CD4-positive, alpha-beta T cell treated with Interleukin-15 for 4 hours (primary cell): ENCODE data around the gene EXO5.
A peak's percentile ranks its signal among the peaks of the same experiment; 100 is the strongest.
"Not testable (repeated sequence)": the region's sequence is repeated elsewhere in the genome, so short reads cannot be mapped to it uniquely, and the experiment has no call there.

ENCODE experiments used
- DNase-seq: peaks from one replicate; pipeline ENCODE4 v3.0.0-alpha.2; 2020; ENCODE audit warnings: low spot score

EXO5 gene, protein sequence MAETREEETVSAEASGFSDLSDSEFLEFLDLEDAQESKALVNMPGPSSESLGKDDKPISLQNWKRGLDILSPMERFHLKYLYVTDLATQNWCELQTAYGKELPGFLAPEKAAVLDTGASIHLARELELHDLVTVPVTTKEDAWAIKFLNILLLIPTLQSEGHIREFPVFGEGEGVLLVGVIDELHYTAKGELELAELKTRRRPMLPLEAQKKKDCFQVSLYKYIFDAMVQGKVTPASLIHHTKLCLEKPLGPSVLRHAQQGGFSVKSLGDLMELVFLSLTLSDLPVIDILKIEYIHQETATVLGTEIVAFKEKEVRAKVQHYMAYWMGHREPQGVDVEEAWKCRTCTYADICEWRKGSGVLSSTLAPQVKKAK

DNA sequence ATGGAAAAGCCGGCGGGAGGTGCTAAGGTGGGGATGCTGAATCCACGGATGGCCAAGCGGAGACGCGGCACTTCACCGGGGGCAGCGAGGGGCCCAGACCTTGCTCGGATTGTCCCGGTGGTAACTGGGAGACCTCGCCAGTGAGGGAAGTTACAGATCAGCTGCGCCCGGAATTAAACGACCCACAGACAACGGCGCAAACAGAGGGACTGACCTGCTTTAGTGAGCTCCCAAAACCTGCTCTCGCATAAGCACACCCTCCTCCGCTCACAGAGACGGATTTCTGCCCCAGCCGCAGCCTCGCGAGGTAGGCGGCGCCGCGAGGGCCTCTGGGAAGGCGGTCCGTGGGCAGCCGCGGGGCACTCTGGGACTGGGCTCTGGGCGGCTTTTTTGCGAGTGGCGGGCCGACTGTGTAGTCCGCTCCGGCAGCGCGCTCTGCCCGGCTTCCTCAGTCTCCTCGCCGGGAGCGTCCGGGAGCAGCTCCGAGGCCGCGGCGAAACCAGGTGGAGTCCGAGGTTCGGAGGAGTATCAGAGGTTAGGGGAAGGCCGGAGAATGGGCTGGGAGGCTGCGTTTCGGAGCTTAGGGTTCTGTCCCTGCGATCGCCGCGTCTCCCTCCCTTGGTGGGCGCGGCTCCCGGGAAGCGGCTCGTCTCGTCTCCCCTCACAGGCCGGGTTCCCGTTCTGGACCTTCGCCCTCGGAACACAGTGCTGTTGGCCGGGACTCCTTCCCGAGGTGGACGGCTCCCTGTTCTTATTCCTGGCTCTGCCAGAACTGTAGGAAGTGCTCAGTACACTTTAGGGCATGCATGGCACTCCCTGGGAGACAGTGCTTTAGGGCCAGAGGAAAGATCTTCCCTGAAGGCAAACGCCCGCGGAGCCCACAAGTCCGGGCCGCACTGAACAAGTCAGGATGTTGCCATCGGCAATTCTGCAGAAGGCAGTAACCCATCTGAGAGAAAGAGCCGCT is at the start of gene EXO5:
TSS of gene EXO5 (plus strand) at position 393 of the 967 bp plus-strand sequence. CDS start 5,778 bp downstream, outside the sequence.
- peak; percentile 80 for DNase-seq

DNA sequence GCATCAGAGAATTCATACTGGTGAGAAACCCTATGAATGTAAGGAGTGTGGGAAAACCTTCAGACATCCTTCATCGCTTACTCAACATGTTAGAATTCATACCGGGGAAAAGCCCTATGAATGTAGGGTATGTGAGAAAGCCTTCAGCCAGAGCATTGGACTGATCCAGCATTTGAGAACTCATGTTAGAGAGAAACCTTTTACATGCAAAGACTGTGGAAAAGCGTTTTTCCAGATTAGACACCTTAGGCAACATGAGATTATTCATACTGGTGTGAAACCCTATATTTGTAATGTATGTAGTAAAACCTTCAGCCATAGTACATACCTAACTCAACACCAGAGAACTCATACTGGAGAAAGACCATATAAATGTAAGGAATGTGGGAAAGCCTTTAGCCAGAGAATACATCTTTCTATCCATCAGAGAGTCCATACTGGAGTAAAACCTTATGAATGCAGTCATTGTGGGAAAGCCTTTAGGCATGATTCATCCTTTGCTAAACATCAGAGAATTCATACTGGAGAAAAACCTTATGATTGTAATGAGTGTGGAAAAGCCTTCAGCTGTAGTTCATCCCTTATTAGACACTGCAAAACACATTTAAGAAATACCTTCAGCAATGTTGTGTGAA is 45.5 kb upstream of the EXO5 start:
- DNase-seq, result no peak

DNA sequence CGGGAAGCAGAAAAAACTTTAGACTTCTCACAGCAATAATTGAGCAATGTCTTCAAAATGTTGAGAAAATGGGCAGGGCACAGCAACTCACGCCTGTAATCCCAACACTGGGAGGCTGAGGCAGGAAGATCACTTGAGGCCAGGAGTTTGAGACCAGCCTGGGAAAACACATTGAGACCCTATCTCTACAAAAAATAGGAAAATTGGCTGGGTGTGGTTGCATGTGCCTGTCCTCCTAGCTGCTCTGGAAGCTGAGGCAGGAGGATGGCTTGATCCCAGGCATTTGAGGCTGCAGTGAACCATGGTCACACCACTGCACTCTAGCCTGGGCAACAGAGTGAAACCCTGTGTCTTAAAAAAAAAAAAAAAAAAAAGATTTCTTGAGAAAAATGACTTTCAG is 39.2 kb upstream of the EXO5 start:
- no peak for DNase-seq

DNA sequence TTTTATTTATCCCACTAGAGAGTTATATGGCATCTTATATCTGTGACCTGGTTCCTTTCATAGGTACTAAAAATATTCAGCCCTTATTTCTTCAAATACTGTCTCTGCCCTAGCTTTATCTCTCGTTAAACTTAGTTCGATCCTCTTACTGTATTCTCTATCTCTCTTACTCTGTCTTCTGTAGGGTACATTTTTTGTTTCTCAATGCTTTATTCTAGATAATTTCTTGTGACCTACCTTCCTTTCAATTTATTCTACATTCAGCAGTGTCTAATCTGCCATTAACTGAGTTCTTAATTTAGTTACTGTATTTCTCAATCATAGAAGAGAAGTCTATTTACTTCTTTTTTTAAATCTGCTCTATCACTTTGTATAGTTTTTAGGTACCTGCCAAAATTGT is 33.3 kb upstream of the EXO5 start:
- no peak for DNase-seq

DNA sequence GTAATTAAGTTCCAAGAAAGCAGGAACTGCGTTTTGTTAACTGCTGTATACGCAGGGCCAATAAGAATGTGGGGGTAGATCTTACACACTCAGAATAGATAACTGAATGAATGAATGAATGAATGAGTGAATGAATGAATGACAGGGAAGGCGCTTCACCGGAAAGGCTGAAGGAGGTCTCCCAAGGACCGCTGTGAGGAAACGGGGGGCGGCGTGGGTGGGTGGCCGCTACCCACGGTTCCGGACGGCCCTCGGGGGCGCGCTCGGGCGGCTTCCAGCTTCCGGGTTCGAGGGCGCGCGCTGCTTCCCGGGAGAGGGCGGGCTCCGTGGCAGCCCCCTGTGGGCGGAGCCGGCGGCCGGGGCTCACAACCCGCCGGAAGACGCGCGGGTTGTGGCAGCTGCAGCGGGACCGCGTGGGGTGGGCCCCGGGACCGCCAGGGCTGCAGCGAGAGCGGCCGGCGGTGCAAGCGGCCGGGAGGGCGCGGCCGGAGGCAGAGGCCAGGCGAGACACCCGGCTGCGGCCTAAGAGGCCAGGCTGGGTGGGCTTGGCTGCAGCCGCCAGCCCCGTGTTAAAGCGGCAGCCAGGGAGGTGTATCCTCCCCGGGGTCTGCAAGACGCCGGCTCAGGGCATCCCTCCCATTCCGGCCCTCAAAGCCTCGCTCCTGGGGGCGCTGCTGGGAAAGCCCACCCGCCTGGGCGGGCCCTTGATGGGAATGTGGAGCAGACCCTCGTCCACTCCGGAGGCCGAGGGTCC is 31.5 kb upstream of the EXO5 start, which contains the start of gene ZFP69:
TSS of gene ZFP69 (plus strand) at position 367 of the 754 bp plus-strand sequence. CDS start 2,072 bp downstream, outside the sequence.
- DNase-seq, result peak; percentile 62

DNA sequence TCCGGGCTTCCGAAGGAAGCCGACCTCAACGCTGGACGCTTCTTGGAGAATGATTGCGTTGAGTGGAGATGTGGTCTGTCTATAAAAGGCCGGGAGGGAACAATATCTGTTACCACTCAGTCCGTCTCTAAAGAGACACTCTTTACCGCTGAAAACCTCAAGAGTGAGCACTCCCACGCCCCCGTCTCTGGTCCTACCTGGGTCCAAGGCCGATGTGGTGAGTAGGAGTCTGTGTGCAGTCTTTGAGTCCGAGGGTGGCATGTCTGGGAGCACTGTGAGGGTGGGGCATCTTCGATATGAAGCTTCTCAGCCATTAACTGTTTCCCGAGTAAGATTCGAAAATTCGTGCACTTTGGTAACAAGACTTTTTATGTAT is 30.9 kb upstream of the EXO5 start:
- no peak for DNase-seq

DNA sequence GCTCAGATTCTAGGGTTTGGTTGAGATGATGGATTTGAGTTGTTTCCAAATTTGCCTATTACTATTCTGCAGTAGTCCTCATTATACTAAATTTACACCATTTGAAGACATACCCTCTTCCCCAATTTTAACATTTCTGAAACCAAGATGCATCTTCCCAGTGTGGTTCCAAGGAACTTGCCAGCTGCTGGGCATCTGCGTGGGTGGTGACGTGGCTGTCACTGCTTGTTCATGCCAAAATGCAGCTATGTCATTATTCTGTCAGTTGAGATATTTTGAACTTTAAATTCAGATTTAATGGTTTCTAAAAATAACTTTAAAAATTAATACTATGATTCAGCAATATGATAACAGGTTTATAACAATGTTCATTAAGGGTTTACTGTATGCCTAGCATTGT is 30.3 kb upstream of the EXO5 start:
- no peak for DNase-seq

DNA sequence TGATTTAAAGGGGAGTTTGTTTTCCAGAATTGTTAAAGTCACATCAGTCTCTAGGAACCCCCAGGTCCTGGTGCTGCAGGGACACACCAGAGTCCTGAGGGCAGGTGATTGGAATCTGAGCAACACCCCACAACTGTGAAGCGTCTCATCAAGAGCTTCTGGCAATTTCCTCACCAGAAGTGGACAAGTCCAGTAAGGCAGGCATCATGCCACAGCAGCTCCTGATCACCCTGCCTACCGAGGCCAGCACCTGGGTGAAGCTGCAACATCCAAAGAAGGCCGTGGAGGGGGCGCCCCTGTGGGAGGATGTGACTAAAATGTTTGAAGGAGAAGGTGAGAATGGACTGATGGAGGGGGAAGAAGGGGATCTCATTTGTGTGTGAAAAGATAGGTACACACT is 29.4 kb upstream of the EXO5 start:
- DNase-seq, result no peak

DNA sequence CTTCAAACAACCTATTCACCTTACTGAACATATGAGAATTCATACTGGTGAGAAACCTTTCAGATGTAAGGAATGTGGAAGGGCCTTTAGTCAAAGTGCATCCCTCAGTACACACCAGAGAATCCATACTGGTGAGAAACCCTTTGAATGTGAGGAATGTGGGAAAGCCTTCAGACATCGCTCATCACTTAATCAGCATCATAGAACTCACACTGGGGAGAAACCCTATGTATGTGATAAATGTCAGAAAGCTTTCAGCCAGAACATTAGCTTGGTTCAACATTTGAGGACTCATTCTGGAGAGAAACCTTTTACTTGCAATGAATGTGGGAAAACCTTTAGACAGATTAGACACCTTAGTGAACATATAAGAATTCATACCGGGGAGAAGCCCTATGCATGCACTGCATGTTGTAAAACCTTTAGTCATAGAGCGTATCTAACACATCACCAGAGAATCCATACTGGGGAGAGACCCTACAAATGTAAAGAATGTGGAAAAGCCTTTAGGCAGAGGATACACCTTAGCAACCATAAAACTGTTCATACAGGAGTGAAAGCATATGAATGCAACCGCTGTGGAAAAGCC is 13.2 kb upstream of the EXO5 start:
- DNase-seq, result no peak

DNA sequence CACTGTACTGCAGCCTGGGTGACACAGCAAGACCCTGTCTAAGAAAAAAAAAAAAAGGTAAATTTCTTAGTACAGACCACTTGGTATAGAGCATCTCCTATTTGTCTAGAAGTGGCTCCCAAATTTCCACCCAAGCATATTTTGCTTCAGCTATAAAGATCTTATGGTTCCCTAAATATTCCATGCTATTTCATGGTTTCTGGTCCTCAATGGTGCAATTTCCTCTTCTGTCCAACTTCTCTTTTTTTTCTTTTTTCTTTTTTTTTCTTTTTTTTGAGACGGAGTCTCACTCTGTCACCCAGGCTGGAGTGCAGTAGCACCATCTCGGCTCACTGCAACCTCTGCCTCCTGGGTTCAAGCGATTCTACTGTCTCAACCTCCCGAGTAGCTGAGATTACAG is 5.9 kb upstream of the EXO5 start:
- DNase-seq, result not testable (repeated sequence)

DNA sequence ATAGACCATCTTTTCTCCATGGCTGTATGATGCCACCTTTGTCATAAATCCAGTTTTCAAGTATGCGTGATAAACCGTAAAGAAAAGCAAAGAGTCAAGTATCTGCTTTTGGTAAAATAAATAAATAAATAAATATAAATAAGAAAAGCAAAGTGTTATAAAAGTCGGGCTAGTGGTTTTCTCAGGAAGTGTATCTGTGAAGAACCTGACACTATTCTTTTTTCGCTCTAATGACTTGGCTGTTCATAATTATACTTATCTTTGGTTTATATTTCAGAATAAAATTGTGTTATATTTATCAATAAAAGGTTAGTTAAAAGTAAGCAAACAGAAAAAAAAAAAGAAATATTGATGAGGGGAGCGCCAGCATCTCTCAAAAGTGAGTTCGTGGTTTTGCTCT is 594 bp upstream of the EXO5 start:
- no peak for DNase-seq

DNA sequence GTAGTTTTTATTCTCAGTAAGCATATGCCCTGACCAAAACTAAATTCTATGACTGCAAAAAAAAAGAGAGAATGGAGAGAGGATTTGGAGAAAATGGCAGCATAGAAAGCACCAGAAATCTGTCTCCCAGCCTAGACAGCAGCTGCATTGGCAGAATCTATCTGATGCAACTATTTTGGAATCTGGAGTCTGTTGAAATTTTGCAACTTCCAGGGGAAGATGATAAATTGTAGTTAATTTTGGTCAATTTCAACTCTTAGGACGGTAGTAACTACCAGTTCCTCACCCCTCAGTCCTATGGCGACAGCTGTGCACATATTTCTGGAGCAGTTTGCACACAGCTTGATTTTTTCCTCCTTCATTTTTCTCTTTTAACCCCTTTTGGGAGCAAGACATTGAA is 10.9 kb downstream of the EXO5 start:
- no peak for DNase-seq

DNA sequence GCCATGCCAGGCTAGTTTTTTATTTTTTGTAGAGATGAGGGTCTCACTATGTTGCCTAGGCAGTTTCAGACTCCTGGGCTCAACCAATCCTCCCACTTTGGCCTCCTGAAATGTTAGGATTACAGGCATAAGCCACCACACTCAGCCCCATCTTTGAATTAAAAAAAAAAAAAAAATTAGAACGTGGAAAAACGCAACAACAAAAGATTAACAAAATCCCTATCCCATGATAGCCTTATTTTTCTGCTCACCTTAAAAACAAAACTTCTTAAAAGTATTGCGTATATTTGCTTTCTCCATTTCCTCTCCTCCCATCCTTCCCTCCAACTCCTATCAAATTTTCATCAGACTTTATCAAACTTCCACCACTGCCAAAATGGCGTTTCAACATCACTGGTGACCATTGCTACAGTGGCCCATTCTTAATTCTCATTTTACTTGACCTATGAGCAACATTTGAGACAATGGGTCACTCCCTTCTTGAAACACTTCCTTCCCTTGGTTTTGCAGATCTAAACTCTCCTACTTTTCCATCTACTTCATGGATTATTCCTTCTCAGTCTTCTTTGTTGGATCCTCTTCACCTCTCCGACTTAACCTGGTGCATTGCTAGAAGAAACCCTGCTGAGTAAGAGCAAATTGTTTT is 22.3 kb downstream of the EXO5 start:
- no peak for DNase-seq

DNA sequence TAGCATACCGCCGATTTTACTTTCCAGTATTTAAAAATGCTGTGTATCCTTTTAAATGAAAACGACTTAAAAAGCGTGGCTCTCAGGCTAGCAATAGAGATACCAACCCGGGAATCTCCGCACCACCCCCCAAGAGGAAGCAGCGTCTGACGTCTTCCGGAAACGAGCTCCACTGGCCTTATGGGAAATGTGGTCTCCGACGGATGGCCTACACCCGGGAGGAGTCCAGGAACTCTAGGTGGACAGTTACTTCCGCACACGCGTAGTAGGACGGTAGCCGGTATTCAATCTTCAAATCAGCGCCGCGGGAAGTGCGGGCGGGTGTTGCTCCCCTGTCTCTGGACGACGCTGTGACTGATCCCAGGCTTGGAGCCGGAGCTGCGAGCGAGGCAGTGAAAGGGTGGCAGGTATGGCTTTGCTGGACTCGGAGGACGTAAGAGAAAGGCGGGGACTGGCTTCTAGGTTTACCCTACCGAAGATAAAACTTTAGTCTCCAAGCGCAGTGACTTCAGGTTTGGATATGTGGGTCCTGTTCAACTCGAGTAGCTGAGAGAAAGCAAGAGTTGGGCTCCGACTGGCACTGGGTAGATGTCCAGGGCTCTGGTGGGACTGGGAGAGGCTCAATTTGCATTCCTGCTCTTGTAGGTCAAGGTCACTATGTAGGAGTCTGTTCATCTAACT is 23.0 kb downstream of the EXO5 start, which contains the start of gene ZNF684:
TSS of gene ZNF684 (plus strand) at position 257 of the 681 bp plus-strand sequence. CDS start 1,530 bp downstream, outside the sequence.
- peak; percentile 86 for DNase-seq

DNA sequence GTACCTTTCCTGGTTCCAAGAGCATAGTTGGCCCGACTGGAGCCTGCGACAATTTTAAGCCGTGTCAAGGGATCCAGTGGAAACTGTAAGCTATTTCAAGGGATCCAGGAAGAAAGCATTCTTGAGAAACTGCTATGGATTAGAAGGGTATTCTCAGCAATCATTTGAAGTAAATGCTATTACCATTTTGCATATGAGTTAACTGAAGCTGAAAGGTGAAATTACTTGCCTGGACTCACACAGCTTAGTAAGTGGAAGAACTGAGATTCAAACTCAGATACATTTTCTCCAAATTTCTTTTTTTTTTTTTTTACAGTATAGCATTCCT is 23.5 kb downstream of the EXO5 start:
- DNase-seq, result no peak

DNA sequence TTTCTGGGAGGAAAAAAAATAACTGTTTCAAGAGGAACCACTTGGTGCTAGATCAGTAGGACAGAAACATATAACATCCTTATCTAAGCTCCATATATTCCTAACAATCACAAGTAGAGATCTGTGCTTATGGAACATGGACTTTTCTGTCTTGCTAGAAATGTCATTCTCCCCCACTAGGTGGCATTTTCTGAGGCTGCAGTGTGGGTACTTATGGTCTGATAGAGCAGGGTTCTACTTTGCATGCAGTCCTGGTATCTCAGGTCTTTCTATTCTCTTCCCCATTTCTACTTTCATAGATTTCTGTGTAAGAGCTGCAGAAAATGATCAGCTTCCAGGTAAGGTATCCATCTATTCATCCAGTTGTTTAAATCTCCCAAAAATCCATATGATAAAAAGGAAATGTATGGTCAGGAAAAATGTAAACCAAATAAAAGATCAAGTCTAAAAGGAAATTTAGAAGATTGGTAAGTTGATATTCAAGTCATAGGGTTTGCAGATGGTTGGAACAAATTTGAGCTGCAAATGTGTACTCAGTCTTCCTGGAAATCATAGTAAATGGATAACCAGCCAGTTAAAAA is 24.4 kb downstream of the EXO5 start:
- peak; percentile 44 for DNase-seq

DNA sequence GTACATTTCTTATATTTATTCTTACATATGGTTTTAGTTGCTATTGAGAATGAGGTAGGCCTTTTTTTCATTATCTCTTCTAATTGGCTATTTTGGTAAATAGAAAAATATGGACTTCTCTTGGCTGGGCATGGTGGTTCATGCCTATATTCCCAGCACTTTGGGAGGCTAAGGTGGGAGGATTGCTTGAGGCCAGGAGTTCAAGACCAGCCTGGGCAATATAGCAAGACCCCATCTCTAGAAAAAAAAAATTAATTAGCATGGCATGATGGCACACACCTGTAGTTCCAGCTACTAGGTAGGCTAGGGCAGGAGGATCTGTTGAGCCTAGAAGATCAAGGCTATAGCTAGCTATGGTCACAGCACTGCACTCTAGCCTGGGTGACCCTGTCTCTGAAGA is 26.0 kb downstream of the EXO5 start:
- no peak for DNase-seq

DNA sequence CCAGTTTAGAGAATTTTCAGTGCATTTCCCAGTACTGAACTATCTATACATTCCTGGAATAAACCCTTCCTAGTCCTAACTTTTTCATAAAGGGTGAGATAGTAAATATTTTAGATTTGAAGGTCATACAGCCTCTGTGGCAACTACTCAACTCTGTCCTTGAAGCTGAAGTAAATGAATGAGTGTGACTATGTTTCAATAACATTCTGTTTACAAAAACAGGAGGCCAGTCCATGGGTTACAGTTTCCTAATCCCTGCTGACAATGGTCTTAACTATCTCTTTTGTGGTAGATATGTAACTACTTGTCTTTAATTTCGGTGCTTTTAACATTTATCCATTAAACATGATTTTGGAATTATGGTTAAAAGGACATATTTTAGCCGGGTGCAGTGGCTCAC is 27.2 kb downstream of the EXO5 start:
- no peak for DNase-seq

DNA sequence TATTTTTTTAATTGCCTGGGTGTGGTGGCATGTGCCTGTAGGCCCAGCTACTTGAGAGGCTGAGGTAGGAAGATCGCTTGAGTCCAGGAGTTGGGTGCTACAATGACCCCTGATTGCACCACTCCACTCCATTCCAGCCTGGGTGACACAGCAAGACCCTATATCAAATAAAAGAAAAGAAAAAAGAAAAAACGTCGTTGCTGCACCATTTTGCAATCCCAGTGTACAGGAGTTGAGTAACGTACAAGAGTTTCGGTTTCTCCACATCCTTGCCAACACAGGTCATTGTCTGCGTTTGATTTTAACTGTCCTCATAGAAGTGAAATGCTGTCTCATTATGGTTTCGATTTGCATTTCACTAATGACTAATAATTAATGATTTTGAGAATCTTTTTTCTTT is 30.8 kb downstream of the EXO5 start:
- DNase-seq, result no peak

DNA sequence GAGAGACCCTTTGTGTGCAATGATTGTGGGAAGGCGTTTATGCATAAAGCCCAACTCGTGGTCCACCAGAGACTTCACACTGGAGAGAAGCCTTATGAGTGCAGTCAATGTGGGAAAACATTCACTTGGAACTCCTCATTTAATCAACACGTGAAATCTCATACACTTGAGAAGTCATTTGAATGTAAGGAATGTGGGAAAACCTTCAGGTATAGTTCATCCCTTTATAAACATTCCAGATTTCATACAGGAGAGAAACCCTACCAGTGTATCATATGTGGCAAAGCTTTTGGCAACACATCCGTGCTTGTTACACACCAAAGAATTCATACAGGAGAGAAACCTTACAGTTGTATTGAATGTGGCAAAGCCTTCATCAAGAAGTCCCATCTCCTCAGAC is 38.4 kb downstream of the EXO5 start:
- no peak for DNase-seq
